ENCODE data around the gene ZNF516. TPM values are rescaled to one million over a fixed set of nuclear protein-coding genes. Genes with fewer than 3 reads are reported as not detected.

Gene ZNF516
- total RNA-seq, 1 experiment from 2014 or later: 22.6 TPM

DNA sequence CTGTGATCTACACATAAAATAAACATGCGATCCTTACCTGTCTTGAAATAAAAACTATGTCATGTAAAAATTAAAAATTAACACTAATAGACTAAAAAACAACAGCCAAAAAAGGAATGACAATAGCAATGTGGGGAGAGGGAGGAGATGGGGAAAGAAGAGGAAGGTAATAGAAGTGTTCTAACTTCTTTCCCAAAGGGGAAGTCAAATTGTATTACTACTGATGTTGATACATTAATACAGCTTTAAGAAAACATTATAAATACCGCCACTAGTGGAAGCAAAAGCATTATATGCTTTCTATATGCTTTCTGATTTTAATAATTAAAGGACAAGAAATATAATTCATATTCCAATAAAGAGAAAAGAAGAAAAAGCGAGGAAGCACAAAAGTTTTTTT, 22.2 kb downstream of the ZNF516 start:
- Histone ChIP-seq H2AFZ (ENCODE audit: low read length) (no peak overlapping the region), H3K4me1 (ENCODE audit: insufficient read depth, low read length) (peaks cover 4% of the 10 kb centered on the region; the same call in 1 of the 2 replicates), H4K91ac (ENCODE audit: insufficient read length, low read depth, low read length) (no peak overlapping the region), H3K27ac (ENCODE audit: insufficient read length, low read depth, low read length) (no peak overlapping the region), H3K79me2 (ENCODE audit: insufficient read depth, low read length) (no peaks in the 10 kb centered on the region), H4K5ac (ENCODE audit: insufficient read length, low read depth, low read length) (no peak overlapping the region), H3K79me1 (ENCODE audit: insufficient read depth, low read depth, low read length, poor library complexity, severe bottlenecking) (no peaks in the 10 kb centered on the region), H2BK12ac (ENCODE audit: insufficient read length, low read depth, low read length) (no peak overlapping the region), H3K23ac (ENCODE audit: insufficient read length, low read depth, low read length) (no peak overlapping the region), H2BK20ac (ENCODE audit: low read depth, low read length, poor library complexity, severe bottlenecking) (no peak overlapping the region), H3K23me2 (ENCODE audit: insufficient read length, low read depth, low read length, poor library complexity, severe bottlenecking) (no peaks in the 10 kb centered on the region), H2BK120ac (ENCODE audit: low read depth, low read length, poor library complexity, severe bottlenecking) (no peak overlapping the region), H4K8ac (replicated peaks; ENCODE audit: insufficient read length, low read depth, low read length) (no peak overlapping the region), H4K20me1 (ENCODE audit: control insufficient read depth, insufficient read depth, insufficient read length) (no peaks in the 10 kb centered on the region), H3K56ac (ENCODE audit: insufficient read length, low read depth, low read length) (no peak overlapping the region), H3K18ac (ENCODE audit: insufficient read length, low read depth, low read length) (no peak overlapping the region), H2AK5ac (ENCODE audit: insufficient read length, low read length) (no peak overlapping the region), H3K14ac (ENCODE audit: insufficient read depth, low read length) (no peak overlapping the region), H2BK5ac (ENCODE audit: insufficient read length, low read length) (no peak overlapping the region), H3K4ac (ENCODE audit: low read depth, low read length) (no peak overlapping the region), H3K4me2 (ENCODE audit: insufficient read depth, insufficient read length, low read length) (no peak overlapping the region), H3K27me3 (ENCODE audit: insufficient read depth, low read length) (no peaks in the 10 kb centered on the region), H3K9ac (ENCODE audit: extremely low read depth, insufficient read length, low read length) (no peak overlapping the region), H3K9me3 (ENCODE audit: control insufficient read depth, low read depth, low read length) (no peaks in the 10 kb centered on the region), H2BK15ac (ENCODE audit: low read depth, low read length) (no peak overlapping the region), H3T11ph (ENCODE audit: low read length) (no peak overlapping the region)
- Mint-ChIP-seq H3K36me3 (ENCODE audit: insufficient read depth in 1 of 3, low read depth in 3 of 3) (peaks cover 0 to 5% (median 0%) of the 10 kb centered on the region in 3 experiments; a peak in 1 of 7 replicates), H3K27me3 (ENCODE audit: low read depth) (no peaks in the 10 kb centered on the region), H3K4me1 (peaks cover 4 to 5% of the 10 kb centered on the region in 2 experiments; a peak in 2 of 4 replicates), H3K9me3 (no peaks in the 10 kb centered on the region), H3K4me3 (no peak overlapping the region), H3K27ac (no peak overlapping the region)
- TF ChIP-seq, protein P1, sequence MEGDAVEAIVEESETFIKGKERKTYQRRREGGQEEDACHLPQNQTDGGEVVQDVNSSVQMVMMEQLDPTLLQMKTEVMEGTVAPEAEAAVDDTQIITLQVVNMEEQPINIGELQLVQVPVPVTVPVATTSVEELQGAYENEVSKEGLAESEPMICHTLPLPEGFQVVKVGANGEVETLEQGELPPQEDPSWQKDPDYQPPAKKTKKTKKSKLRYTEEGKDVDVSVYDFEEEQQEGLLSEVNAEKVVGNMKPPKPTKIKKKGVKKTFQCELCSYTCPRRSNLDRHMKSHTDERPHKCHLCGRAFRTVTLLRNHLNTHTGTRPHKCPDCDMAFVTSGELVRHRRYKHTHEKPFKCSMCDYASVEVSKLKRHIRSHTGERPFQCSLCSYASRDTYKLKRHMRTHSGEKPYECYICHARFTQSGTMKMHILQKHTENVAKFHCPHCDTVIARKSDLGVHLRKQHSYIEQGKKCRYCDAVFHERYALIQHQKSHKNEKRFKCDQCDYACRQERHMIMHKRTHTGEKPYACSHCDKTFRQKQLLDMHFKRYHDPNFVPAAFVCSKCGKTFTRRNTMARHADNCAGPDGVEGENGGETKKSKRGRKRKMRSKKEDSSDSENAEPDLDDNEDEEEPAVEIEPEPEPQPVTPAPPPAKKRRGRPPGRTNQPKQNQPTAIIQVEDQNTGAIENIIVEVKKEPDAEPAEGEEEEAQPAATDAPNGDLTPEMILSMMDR (conservative IDR thresholded peaks at IDR 0.05): no peak
- DNase-seq: no peak
- WGBS (ENCODE audit: extremely low coverage, insufficient read length, low lambda C conversion rate): no CpG with 5 or more reads among the region's 3 CpGs

All from H9 (cell line).